Upper lobe of left lung (tissue), 6 donors: ENCODE measurements around the gene GTF3A. TPM values are rescaled to one million over a fixed set of nuclear protein-coding genes. Genes with fewer than 3 reads are reported as not detected.

Source experiments
- ATAC-seq, 2 donors: fragments of 200-7000 bp; cut with Tn5 transposase; one replicate each; pipeline ENCODE4 v1.9.1; 2022; ENCODE audit warnings: mild to moderate bottlenecking in 2 of 2, moderate library complexity in 2 of 2; ENCODE audit not compliant: low FRiP score in 2 of 2
- DNase-seq, 2 donors: peaks; one replicate each; pipeline ENCODE4 v3.0.0-alpha.2; 2019 to 2020
- H3K27ac ChIP-seq, 4 donors: fragments of 200-600 bp; sonication (generic); one replicate each; pipeline ENCODE4 v1.5.1; 2016 to 2019
- H3K27me3 ChIP-seq, 4 donors: fragments of 200-600 bp; sonication (generic); one replicate each; pipeline ENCODE4 v1.5.1; 2017 to 2019
- H3K36me3 ChIP-seq, 4 donors: fragments of 200-600 bp; sonication (generic); one replicate each; pipeline ENCODE4 v1.5.1; 2016 to 2019
- H3K4me1 ChIP-seq, 4 donors: fragments of 200-600 bp; sonication (generic); one replicate each; pipeline ENCODE4 v1.5.1; 2018 to 2019
- H3K4me3 ChIP-seq, 4 donors: fragments of 200-600 bp; sonication (generic); one replicate each; pipeline ENCODE4 v1.5.1; 2017 to 2019; ENCODE audit warnings: mild to moderate bottlenecking in 2 of 4, moderate library complexity in 1 of 4
- H3K9me3 ChIP-seq, 4 donors: fragments of 200-600 bp; sonication (generic); one replicate each; pipeline ENCODE4 v1.5.1; 2018 to 2019
- EP300 ChIP-seq, 4 donors: sonication (generic); formaldehyde crosslinking; IDR thresholded peaks; one replicate each; pipeline ENCODE4 v1.5.1; 2017; ENCODE audit warnings: antibody characterized with exemption in 4 of 4, control low read depth in 2 of 4
- POLR2A ChIP-seq, 4 donors: fragments of 450-650 bp; IDR thresholded peaks; one replicate each; pipeline ENCODE4 v1.5.1; 2016 to 2017; ENCODE audit warnings: antibody characterized with exemption in 4 of 4, mild to moderate bottlenecking in 2 of 4
- POLR2AphosphoS5 ChIP-seq, 2 donors: sonication (generic); formaldehyde crosslinking; IDR thresholded peaks; one replicate each; pipeline ENCODE4 v1.5.1; 2017; ENCODE audit warnings: antibody characterized with exemption in 2 of 2
- WGBS, 2 donors: methylation state at CpG; one replicate each; pipeline ENCODE4 v1.1.5; 2017 to 2018; 5-methylcytosine and 5-hydroxymethylcytosine counted together
- total RNA-seq, 6 donors: library from RNA; depleted of rRNA in 4 of 6; stranded (reverse); fragments of >200 nt in 4 of 6; gene quantifications; one replicate each; pipeline versions ENCODE4 v1.1.0 to v1.2.1, GENCODE V29; 2016 to 2021
- TF ChIP-seq, protein P1 (sequence below), 6 experiments: fragments of 450-650 bp in 4 of 6; fragments of 200-600 bp in 2 of 6; sonication (generic) in 2 of 6; IDR thresholded peaks; one replicate each; pipeline ENCODE4 v1.5.1; 2016 to 2019; ENCODE audit warnings: antibody characterized with exemption in 6 of 6
- donor health status: DM: no; HTN: no; CAD: no; lungs with moderate emphysema.
- donor health status: DM: no; HTN: yes; CAD: no; lungs with severe emphysema.

Gene GTF3A
- total RNA-seq, 6 donors from 2014 or later: 29.3 to 104 (median 85.6) TPM

DNA sequence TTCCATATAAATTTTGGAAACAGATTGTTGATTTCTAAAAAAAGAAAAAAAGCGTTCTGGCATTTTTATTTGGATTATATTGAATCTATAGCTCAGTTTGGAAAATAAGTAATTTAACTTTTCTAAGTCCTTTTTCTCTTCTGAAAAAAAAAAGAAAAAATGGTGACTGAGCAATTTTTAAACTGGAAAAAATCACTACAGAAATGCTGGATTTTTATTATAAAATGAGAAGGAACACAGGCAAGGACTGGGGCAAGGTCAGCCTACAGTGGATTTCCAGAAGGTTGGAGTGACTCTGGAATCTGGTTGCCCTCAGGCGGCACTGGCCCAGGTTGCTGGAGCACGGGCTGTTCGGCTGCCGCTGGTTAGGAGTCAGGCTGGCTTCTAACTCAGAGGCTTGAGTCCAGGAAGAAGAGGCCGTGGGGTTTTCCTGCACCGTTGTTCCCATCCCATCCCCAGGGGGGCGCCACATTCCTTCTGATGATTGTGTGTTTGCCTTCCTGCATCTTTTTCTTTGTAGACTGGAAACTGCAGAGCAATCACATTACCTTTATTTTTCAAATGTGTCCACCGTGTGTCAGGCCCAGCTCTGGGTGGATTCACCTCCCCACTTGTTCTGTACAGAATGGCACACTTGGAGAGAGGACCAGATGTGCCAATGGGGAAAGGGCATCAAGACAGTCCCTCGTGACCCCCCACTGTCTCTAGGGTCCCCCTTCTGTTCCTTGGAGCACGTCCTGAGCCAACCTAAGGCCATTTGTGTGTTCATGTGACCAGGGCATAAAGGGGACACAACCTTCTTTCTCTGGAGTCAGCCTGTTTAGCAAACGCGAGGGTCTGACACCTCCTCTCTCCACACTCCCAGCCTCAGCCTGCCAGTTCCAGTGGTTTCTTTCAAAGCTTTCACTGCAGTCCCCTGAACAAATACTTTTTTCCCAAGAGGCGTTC, 44.5 kb upstream of the GTF3A start:
- no peaks in the 10 kb centered on the region for H3K27me3 ChIP-seq
- no peak overlapping the region for H3K4me3 ChIP-seq
- no peaks in the 10 kb centered on the region for H3K9me3 ChIP-seq
- ATAC-seq (peak; percentile 19 to 45), DNase-seq (peak; percentile 36 to 44)
- H3K36me3 ChIP-seq: no peaks in the 10 kb centered on the region
- no peak for TF ChIP-seq POLR2A (IDR thresholded peaks at IDR 0.05)
- TF ChIP-seq, protein P1, sequence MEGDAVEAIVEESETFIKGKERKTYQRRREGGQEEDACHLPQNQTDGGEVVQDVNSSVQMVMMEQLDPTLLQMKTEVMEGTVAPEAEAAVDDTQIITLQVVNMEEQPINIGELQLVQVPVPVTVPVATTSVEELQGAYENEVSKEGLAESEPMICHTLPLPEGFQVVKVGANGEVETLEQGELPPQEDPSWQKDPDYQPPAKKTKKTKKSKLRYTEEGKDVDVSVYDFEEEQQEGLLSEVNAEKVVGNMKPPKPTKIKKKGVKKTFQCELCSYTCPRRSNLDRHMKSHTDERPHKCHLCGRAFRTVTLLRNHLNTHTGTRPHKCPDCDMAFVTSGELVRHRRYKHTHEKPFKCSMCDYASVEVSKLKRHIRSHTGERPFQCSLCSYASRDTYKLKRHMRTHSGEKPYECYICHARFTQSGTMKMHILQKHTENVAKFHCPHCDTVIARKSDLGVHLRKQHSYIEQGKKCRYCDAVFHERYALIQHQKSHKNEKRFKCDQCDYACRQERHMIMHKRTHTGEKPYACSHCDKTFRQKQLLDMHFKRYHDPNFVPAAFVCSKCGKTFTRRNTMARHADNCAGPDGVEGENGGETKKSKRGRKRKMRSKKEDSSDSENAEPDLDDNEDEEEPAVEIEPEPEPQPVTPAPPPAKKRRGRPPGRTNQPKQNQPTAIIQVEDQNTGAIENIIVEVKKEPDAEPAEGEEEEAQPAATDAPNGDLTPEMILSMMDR (IDR thresholded peaks at IDR 0.05): peak; percentile 21 to 60 (median 37)
- no peak overlapping the region for H3K27ac ChIP-seq
- 34 to 36% methylated on average over 14 of the region's 14 CpGs for WGBS, 2 donors
- H3K4me1 ChIP-seq: peaks cover 0 to under 1% (median 0%) of the 10 kb centered on the region in 4 donors

- H3K4me1 ChIP-seq: no peaks in the 10 kb centered on the region
- ATAC-seq (no peak), DNase-seq (peak in 1 of 2 donors; percentile 74)
- H3K27me3 ChIP-seq: no peaks in the 10 kb centered on the region
- H3K36me3 ChIP-seq: no peaks in the 10 kb centered on the region
- no peaks in the 10 kb centered on the region for H3K9me3 ChIP-seq
- TF ChIP-seq EP300 (IDR thresholded peaks at IDR 0.05) (no peak), POLR2AphosphoS5 (IDR thresholded peaks at IDR 0.05) (no peak), POLR2A (IDR thresholded peaks at IDR 0.05) (no peak)
- TF ChIP-seq, protein P1 (IDR thresholded peaks at IDR 0.05): no peak
- no peak overlapping the region for H3K4me3 ChIP-seq
- H3K27ac ChIP-seq: no peak overlapping the region
- 62 to 83% methylated on average over 15 to 17 of the region's 17 CpGs for WGBS, 2 donors
These were observed 42.8 kb upstream of the GTF3A start for GRCh38 chr13:27381601-27382000.

- 83 to 88% methylated on average over 12 to 21 of the region's 22 CpGs for WGBS, 2 donors
- no peaks in the 10 kb centered on the region for H3K36me3 ChIP-seq
- no peak for DNase-seq
These were observed 41.1 kb upstream of the GTF3A start for GRCh38 chr13:27383104-27383921.

GRCh38 chr13:27384285-27384684, 40.1 kb upstream of the GTF3A start:
- Histone ChIP-seq H3K9me3 (no peaks in the 10 kb centered on the region), H3K27me3 (no peaks in the 10 kb centered on the region), H3K27ac (no peak overlapping the region), H3K4me1 (no peaks in the 10 kb centered on the region), H3K36me3 (no peaks in the 10 kb centered on the region), H3K4me3 (no peak overlapping the region)
- DNase-seq (no peak), ATAC-seq (no peak)
- TF ChIP-seq, protein P1 (IDR thresholded peaks at IDR 0.05): no peak
- no peak for TF ChIP-seq POLR2A (IDR thresholded peaks at IDR 0.05)
- TF ChIP-seq EP300 (IDR thresholded peaks at IDR 0.05): no peak
- TF ChIP-seq POLR2AphosphoS5 (IDR thresholded peaks at IDR 0.05): no peak
- 84 to 88% methylated on average over 4 of the region's 4 CpGs for WGBS, 2 donors

More at GRCh38 chr13:27383104-27383921, 41.1 kb upstream of the GTF3A start:
- Histone ChIP-seq H3K27me3 (no peaks in the 10 kb centered on the region), H3K4me3 (no peak overlapping the region), H3K27ac (no peak overlapping the region), H3K4me1 (no peaks in the 10 kb centered on the region), H3K9me3 (no peaks in the 10 kb centered on the region)
- ATAC-seq: no peak
- no peak for TF ChIP-seq POLR2A (IDR thresholded peaks at IDR 0.05)

DNA sequence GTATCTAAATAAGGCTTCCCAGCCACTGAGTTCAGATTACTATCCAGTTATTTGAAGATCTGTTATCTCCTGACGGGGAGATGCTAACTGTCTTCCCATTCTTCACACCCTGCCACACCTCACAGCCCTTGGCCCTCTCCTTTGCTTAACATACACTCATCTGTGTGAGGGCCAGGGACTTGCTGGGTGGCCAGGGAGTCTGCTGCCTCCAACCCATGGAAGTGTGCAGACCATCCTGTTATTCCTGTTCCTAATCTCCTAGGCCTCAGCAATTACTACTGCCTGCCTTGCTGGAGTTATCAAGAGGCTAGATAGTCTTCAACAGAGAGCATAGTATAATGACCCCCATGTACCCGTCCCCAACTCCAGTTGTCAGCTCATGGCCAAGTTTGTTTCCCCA, 36.2 kb upstream of the GTF3A start:
- no peak for ATAC-seq
- Histone ChIP-seq H3K27ac (no peak overlapping the region), H3K27me3 (no peaks in the 10 kb centered on the region), H3K9me3 (no peaks in the 10 kb centered on the region), H3K36me3 (no peaks in the 10 kb centered on the region), H3K4me1 (no peaks in the 10 kb centered on the region), H3K4me3 (no peak overlapping the region)
- TF ChIP-seq POLR2AphosphoS5 (IDR thresholded peaks at IDR 0.05) (no peak), EP300 (IDR thresholded peaks at IDR 0.05) (no peak), POLR2A (IDR thresholded peaks at IDR 0.05) (no peak)
- TF ChIP-seq, protein P1 (IDR thresholded peaks at IDR 0.05): no peak
- DNase-seq: no peak
- 67 to 74% methylated on average over 2 of the region's 2 CpGs for WGBS, 2 donors
